NB4 (cell line): ENCODE results near the gene CUL4A.

Experiments used
- DNase-seq: peaks from one replicate; pipeline ENCODE4 v3.0.0; 2010; ENCODE audit warnings: low read depth
- H3K4me3 ChIP-seq: one replicate; pipeline ENCODE4 v1.5.1; 2011; ENCODE audit warnings: mild to moderate bottlenecking, low read depth, low read length, moderate library complexity
- MYC ChIP-seq: IDR thresholded peaks from 2 replicates; pipeline ENCODE4 v1.6.1; 2011; ENCODE audit warnings: low read depth, low read length
- POLR2A ChIP-seq: IDR thresholded peaks from 2 replicates; pipeline ENCODE4 v1.6.1; 2011; ENCODE audit warnings: mild to moderate bottlenecking; ENCODE audit not compliant: insufficient read length; ENCODE audit errors: extremely low read depth
- TF ChIP-seq, protein P1 (sequence below): IDR thresholded peaks from one replicate; pipeline ENCODE4 v1.5.1; 2012; ENCODE audit warnings: low read depth, low read length
- TF ChIP-seq, protein P2 (sequence below): IDR thresholded peaks from 2 replicates; pipeline ENCODE4 v1.6.1; 2011; ENCODE audit warnings: low read depth, low read length

Gene CUL4A

DNA sequence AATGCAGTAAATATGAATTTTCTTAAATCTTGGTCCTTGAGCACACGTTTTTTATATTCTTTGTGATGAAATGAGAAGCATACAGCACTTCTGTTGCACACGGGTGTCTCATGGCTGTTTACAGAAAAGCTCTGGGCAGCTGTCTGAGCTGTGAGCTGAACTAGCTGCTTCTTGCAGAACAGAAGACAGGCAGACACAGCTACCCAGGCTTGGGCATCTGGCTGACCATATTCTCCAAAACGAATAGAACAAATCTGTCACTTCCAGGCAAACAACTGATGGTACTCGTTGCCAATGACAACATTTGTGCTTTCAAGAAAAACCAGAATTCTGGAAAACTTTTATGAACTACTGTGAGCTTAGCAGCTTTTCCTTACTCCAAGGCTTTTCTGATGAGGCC lies 17.1 kb upstream of the CUL4A start:
- TF ChIP-seq, protein P1, sequence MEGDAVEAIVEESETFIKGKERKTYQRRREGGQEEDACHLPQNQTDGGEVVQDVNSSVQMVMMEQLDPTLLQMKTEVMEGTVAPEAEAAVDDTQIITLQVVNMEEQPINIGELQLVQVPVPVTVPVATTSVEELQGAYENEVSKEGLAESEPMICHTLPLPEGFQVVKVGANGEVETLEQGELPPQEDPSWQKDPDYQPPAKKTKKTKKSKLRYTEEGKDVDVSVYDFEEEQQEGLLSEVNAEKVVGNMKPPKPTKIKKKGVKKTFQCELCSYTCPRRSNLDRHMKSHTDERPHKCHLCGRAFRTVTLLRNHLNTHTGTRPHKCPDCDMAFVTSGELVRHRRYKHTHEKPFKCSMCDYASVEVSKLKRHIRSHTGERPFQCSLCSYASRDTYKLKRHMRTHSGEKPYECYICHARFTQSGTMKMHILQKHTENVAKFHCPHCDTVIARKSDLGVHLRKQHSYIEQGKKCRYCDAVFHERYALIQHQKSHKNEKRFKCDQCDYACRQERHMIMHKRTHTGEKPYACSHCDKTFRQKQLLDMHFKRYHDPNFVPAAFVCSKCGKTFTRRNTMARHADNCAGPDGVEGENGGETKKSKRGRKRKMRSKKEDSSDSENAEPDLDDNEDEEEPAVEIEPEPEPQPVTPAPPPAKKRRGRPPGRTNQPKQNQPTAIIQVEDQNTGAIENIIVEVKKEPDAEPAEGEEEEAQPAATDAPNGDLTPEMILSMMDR = no peak
- TF ChIP-seq MYC (no peak), POLR2A (no peak)
- TF ChIP-seq, protein P2, sequence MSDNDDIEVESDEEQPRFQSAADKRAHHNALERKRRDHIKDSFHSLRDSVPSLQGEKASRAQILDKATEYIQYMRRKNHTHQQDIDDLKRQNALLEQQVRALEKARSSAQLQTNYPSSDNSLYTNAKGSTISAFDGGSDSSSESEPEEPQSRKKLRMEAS = no peak
- no peak overlapping the region for H3K4me3 ChIP-seq

DNA sequence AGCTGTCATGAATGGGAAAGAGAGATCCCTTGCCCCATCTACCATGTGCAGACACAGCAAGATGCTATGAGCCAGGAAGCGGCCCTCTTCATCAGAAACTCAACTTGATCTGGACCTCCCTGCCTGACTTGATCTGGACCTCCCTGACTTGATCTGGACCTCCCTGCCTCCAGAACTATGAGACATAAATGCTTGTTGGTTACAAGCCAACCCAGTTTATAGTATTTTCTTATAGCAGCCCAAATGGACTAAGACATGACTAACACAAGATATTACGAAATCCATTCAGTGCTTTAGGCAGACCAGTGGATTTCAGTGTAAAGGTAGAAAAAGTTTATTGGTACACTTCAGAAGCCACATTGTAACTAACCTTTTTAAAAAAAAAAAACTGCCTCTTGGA lies 16.5 kb upstream of the CUL4A start:
- TF ChIP-seq, protein P1 = no peak
- TF ChIP-seq MYC = no peak
- TF ChIP-seq, protein P2 = no peak
- TF ChIP-seq POLR2A = no peak
- peak; percentile 40 for DNase-seq
- H3K4me3 ChIP-seq = no peak overlapping the region

More for the DNA sequence above, 17.1 kb upstream of the CUL4A start:
- no peak for DNase-seq

DNA sequence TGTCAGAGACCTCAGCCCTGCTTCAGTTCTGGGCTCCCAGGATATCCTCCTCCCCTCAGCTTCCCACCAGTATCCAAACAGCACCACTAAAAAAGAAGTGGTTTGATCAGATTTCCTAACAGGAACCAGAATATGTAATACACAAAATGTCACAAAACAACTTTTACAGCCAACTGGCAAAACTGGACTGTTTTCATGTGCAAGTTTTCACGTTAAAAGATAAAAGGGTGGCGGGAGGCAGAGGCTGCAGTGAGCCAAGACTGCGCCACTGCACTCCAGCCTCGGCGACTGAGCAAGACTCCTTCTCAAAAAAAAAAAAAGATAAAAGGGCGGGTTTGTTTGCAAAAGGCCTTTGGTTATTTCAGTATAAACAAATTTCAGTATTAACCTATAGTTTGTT lies 14.1 kb upstream of the CUL4A start:
- no peak overlapping the region for H3K4me3 ChIP-seq
- DNase-seq = no peak
- TF ChIP-seq, protein P1 = no peak
- no peak for TF ChIP-seq POLR2A
- TF ChIP-seq, protein P2 = no peak
- no peak for TF ChIP-seq MYC

DNA sequence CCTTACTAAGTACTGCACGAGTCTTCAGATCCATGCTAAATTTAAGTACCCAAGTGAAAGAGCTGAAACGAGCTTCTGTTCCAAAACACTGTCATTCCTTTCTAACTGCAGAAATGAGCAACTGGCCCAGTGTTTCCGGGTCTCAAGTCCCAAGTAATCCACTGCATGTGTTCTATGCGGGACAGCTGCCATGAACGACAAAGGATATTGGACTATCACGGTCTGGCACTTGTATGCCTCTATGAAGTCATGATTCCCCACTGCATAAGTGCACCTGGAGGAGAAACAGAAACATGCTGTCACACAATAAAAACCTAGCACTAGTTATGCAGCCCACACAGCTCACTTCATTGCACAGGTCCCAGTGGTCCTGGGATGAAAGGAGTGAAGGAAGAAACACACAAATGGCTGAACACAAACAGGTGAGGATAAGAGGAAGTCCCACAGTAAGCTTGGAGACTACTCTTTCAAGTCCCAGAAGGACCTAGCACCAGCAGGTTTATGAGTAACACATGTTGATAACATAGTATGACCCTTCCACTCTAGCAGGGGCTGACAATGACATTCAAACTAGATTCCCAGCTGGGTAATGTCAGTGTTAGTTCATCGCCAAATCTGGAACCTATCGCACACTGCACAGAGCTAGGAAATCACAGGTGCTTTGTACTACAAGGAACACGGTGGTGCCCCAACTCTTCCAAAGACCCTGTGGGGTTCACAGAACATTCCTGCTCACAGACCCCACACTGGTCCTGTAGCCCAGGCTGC lies 12.3 kb upstream of the CUL4A start:
- H3K4me3 ChIP-seq = no peak overlapping the region
- DNase-seq = no peak
- no peak for TF ChIP-seq MYC
- TF ChIP-seq, protein P1 = no peak
- no peak for TF ChIP-seq POLR2A
- TF ChIP-seq, protein P2 = no peak

DNA sequence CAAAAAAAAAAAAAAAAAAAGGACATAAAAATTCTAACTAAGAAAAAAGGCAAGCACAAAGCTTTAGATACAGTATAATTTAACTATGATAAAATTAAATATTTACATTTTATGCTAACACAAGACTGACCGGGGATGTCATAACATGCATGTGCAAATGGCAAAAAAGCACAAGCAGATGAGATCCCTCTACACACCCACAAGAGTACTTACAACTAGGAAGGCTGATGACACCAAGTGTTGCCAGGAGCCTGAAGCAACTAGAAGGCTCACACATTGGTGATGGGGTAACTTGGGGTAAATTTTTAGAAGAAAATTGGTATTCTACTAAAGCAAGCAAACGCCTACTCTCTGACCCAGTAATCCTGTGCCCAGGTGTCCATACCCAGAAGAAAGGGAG lies 7.6 kb upstream of the CUL4A start:
- TF ChIP-seq, protein P2 = no peak
- TF ChIP-seq MYC = no peak
- TF ChIP-seq, protein P1 = no peak
- TF ChIP-seq POLR2A = no peak
- no peak for DNase-seq
- no peak overlapping the region for H3K4me3 ChIP-seq
